ENCODE data around the gene INPP4B.
"Not testable (repeated sequence)": the region's sequence is repeated elsewhere in the genome, so short reads cannot be mapped to it uniquely, and the experiment has no call there.

The INPP4B gene

DNA sequence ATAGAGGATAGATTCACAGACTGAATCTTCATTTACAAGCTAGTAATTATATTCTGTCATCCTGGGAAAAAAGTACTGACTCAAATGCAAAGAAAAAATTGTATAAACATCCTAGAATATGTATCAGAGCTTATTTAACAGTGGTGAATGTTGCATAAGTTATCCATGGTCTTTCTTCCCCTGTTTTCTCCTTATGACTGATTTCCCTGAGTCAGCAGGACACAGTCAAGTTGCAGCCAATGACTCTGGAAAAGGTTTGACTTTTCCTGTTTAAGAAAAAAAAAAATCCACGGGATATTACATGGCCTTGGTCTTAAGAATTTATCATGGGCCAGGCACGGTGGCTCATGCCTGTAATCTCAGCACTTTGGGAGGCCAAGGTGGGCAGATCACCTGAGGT is 36.5 kb downstream of the INPP4B start:
- Mint-ChIP-seq H3K27me3 (no peaks in the 10 kb centered on the region), H3K9me3 (no peaks in the 10 kb centered on the region), H3K4me1 (peaks cover 7% of the 10 kb centered on the region), H3K4me3 (no peak overlapping the region), H3K27ac (no peak overlapping the region)
- ATAC-seq: no peak
- DNase-seq: no peak

DNA sequence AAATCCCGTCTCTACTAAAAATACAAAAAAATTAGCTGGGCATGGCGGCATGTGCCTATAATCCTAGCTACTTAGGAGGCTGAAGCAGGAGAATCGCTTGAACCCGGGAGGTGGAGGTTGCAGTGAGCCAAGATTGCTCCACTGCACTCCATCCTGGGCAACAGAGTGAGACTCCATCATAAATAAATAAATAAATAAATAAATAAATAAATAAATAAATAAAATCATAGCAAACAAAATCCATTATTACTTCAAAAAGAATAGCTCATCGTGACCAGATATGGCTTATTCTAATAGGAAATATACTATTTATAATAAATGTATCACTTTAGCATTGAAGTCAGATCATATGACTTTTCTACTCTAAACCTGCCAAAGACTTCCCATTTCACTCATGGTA is 42.2 kb downstream of the INPP4B start:
- H3K9me3 Mint-ChIP-seq, ATAC-seq, H3K4me3 Mint-ChIP-seq, DNase-seq, H3K27ac Mint-ChIP-seq, H3K27me3 Mint-ChIP-seq: not testable (repeated sequence)
- H3K4me1 Mint-ChIP-seq: peaks cover 18% of the 10 kb centered on the region

DNA sequence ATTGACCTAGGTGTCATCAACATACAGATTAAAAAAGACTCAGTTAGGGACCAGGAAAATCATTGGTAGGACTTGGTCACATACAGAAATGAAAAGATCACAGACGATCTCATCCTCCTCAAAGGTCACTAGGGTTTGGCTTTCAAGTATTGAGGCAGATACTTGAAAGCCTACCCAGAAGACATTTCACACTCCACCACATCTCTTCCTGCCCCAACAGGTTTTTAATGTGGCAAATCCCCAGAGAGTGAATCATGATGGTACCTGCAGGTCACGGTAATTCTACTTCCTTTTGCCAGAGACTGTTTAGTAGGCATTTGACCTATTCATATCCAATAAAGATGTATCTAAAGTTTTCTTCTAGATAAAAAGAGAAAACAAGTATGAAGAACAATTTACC is 44.1 kb downstream of the INPP4B start:
- ATAC-seq (peak; percentile 100), DNase-seq (peak; percentile 36 to 63)
- Mint-ChIP-seq H3K4me3 (peak overlapping the region; percentile 34 to 45), H3K9me3 (no peaks in the 10 kb centered on the region), H3K27ac (no peak overlapping the region), H3K27me3 (no peaks in the 10 kb centered on the region), H3K4me1 (peaks cover 18% of the 10 kb centered on the region)

DNA sequence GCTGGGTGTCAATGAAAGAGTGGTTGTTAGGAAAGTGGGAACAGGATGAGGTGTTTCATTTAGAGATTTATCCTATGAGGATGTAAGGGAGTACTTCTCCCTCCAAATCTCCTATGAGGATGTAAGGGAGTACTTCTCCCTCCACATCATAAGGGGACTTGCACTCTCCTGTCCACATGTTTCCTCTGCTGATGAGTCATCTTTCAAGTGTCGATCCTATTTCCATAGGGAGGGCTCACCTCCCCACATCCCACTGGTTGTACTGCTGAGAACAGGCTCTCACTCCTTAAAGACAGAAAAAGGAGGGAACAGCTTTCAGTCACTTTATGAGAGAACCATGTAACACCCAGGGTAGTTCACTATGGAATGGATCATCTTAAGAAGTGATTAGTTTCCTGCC is 65.0 kb downstream of the INPP4B start:
- no peaks in the 10 kb centered on the region for H3K4me1 Mint-ChIP-seq
- no peak for ATAC-seq
- no peaks in the 10 kb centered on the region for H3K9me3 Mint-ChIP-seq
- H3K4me3 Mint-ChIP-seq: no peak overlapping the region
- no peak for DNase-seq
- no peaks in the 10 kb centered on the region for H3K27me3 Mint-ChIP-seq
- no peak overlapping the region for H3K27ac Mint-ChIP-seq

DNA sequence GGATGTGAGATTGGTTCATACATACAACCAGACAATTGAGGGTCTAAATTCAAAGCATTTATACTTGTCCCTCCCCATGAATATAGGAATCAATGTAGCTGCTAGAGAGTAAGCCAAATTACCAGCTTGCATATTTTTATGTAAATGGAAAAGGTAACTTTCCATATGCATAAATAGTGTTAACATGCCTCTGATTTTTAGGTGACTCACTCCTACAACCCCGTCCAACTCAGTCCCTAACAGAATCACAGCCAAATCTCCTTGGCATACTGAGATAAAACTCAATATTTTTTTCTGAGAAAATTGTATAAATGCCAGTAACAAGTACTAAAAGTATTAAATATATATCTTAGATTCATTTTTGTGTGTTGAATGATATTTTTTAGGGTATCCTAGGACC is 67.2 kb downstream of the INPP4B start:
- no peaks in the 10 kb centered on the region for H3K4me1 Mint-ChIP-seq
- ATAC-seq (no peak), DNase-seq (no peak)

DNA sequence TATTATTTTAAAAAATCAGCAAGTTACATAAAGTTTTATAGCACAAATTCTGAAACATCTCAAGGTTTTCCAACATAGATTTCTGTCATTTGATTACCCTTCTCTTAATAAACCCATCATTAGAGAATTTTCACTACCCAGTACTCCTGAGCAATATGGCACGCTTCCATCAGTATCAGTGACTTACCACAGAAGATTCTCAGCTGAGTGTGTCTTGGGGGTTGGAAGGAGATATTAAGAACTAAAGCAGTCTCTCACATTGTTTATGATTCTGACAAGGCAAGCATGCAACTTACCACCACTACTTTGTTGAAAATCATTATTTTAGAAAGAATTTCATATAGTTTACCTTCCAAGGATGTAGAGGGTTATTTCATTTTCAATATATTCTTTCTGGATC is 67.7 kb downstream of the INPP4B start:
- Mint-ChIP-seq H3K27ac (no peak overlapping the region), H3K27me3 (no peaks in the 10 kb centered on the region), H3K4me1 (no peaks in the 10 kb centered on the region), H3K9me3 (no peaks in the 10 kb centered on the region), H3K4me3 (no peak overlapping the region)
- no peak for DNase-seq
- ATAC-seq: no peak

More for the DNA sequence above, 67.2 kb downstream of the INPP4B start:
- H3K27ac Mint-ChIP-seq: no peak overlapping the region
- no peaks in the 10 kb centered on the region for H3K9me3 Mint-ChIP-seq
- H3K27me3 Mint-ChIP-seq: no peaks in the 10 kb centered on the region
- H3K4me3 Mint-ChIP-seq: no peak overlapping the region

DNA sequence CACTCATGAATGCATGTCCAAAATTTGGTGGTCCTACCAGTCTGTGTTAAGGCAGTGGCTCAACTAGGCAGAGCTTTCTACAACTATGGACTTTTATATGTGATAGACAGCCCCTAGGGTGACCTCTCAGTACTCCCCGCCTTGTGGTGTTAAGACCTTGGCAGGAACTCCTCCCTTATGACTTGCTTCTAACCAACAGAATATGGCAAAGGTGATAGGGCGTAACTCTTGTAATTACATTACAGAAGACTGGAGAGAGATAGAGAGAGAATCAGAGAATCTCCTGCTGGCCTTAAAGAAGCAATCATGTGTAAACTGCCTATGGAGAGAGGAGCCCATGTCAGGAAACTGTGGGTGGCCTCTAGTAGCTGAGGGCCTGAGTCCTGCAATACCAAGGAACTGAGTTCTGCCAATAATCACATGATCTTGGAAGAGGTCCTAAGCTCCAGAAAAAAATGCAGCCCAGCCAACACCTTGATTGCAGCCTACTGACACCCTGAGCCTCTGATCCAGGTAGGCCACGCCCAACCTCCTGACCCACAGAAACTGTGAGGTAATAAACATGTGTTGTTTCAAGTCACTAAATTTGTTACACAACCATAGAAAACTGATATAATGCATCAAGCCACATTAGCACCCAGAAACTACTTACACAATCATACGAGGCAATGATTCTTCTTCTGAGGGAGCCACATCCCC is 68.9 kb downstream of the INPP4B start:
- Mint-ChIP-seq H3K4me1 (no peaks in the 10 kb centered on the region), H3K27me3 (no peaks in the 10 kb centered on the region), H3K4me3 (no peak overlapping the region), H3K9me3 (no peaks in the 10 kb centered on the region), H3K27ac (no peak overlapping the region)
- no peak for DNase-seq
- no peak for ATAC-seq

DNA sequence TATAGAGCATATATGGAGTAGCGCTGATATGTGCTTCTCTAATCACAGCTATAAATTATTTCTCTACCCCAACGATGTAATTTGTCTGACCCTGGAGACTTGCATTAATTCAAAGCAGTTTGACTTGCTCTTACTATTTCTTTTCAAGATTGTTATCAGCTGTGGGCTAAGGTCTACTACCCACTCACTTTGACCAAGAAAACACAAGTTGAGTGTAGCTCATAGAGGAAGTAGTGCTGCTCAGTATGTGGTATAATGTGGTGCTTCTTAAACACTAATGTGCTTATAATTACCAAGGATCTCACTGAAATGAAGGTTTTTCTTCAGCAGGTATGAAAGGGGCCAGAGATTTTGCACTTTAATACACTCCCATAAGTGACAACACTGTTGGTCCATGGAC is 70.1 kb downstream of the INPP4B start:
- DNase-seq: no peak
- H3K27ac Mint-ChIP-seq: no peak overlapping the region
- H3K9me3 Mint-ChIP-seq: no peaks in the 10 kb centered on the region
- ATAC-seq: no peak
- no peaks in the 10 kb centered on the region for H3K27me3 Mint-ChIP-seq
- no peaks in the 10 kb centered on the region for H3K4me1 Mint-ChIP-seq
- no peak overlapping the region for H3K4me3 Mint-ChIP-seq

DNA sequence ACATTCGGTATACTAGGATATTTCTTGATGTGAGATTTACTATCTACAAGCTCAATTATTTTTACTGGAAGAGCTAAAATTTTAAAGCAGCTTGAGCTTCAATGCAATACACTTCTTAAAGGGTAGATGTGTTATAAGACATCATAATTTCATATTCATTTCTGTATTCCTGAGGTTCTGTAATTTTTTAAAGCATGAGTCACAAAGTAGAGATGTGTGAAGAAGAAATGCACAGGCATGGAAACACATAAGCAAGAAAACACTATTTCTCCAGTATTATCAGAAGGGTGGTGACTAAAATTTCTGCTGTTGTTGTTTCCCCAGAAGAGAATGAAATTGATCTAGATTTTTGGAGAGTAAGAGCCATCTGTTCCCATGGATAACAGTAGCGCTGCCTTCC is 72.6 kb downstream of the INPP4B start:
- DNase-seq (no peak), ATAC-seq (no peak)
- no peaks in the 10 kb centered on the region for H3K4me1 Mint-ChIP-seq
- H3K4me3 Mint-ChIP-seq: no peak overlapping the region
- H3K9me3 Mint-ChIP-seq: no peaks in the 10 kb centered on the region
- no peaks in the 10 kb centered on the region for H3K27me3 Mint-ChIP-seq
- no peak overlapping the region for H3K27ac Mint-ChIP-seq

DNA sequence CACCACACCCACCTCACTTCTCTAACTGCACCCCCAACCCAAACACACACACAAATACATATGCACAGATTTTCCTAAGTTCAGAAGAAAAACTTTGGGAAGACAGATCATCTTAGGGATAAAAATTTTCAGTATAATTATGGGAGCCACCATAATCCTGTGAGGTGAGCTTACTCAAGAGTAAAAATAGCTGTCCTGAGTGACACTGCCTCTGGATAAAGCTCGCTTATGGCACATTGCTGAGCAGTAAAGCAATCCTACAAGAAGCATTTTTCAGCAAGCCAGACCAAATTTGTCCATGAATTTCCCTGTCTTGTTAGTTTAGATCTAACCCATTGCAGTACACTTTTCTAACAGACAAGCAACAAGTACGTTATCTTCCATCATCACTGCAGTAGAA is 83.8 kb downstream of the INPP4B start:
- DNase-seq: no peak

DNA sequence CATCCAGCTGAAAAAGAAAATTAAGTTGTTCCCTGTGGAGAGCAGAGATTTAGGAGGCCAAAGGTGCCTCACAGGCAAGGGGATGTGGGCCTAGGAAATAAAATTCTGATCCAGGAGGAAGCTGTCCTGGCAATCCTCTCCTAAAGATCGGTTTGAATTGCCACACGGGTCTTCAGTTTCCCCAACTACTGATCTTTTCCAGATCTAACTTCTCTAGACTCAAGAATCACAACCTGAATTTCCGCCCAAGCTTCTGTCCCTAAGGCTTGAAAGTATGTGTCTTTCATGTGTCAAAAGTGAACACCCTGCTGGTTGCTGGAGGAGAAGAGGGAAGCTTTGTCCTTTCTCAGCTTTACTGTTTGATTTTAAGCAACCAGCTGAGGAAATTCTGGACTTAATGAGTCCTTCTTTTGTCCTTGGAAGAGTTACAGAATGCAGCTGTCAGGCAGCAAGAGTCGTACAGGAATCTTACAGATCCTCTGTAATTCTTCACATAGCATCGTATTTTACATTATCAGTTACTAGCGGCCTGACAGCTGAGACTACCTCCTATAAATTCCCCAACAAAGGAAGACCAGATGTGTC is 93.8 kb downstream of the INPP4B start:
- no peak overlapping the region for H3K27ac Mint-ChIP-seq
- DNase-seq (no peak), ATAC-seq (no peak)
- H3K4me3 Mint-ChIP-seq: no peak overlapping the region
- no peaks in the 10 kb centered on the region for H3K9me3 Mint-ChIP-seq
- no peaks in the 10 kb centered on the region for H3K4me1 Mint-ChIP-seq
- H3K27me3 Mint-ChIP-seq: no peaks in the 10 kb centered on the region

More for the DNA sequence above, 83.8 kb downstream of the INPP4B start:
- Mint-ChIP-seq H3K27me3 (peaks cover 7% of the 10 kb centered on the region), H3K4me1 (no peaks in the 10 kb centered on the region), H3K4me3 (no peak overlapping the region), H3K27ac (no peak overlapping the region), H3K9me3 (peaks cover 0 to 12% of the 10 kb centered on the region in 2 donors)
- ATAC-seq: no peak

DNA sequence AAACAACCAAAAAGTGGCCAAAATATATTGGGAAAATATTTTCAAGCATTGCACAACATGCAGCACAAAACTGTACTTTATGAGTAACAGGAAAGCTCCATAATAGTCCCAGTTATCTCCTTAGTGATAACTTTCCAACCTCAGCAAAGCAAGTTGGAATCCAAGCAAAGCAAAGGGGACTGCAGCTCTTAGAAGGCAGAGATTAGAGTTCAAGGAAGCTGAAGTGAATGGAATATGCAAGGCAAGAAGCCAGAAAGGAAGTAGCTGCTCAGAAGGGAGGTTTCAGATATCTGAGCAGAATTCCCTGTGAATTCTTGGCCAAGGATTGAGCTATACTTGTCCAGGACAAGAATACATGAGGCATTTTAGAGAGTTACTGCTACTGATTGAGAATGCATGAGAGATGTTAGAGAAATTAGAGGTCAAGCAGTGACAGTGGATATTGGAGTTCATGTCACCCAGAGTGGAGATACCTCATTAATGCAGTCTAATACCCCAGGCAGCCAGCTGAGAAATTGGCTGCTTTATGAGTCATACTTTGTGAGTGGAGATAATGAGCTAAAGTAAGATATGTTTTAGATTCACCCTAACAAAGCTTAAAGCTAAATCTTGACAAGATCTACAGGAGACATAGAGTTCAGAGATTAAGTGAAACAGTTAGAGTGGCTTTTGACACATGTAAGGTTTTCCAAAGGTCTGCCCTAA is 102.8 kb downstream of the INPP4B start:
- Mint-ChIP-seq H3K4me3 (no peak overlapping the region), H3K9me3 (peaks cover 10 to 29% of the 10 kb centered on the region in 2 donors)
- no peak for ATAC-seq

DNA sequence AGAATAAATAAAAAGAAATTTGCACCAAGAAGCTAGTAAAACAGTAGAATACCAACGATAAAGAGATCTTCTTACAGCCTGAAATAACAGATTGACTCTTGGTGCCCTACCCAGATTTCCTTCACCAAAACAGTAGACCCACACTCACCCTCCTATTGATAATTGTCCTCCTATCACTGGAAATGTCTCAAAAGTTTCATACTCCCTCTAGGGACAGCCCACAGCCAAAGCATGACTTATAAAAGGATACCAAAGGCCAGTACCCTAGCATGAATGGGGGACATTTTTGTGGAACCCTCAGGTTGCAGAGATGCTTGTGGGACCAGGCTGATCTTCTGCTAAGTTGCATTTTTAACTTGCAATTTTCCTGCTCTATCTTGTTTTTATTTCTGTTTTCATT is 104.1 kb downstream of the INPP4B start:
- DNase-seq: no peak
- no peaks in the 10 kb centered on the region for H3K4me1 Mint-ChIP-seq
- H3K4me3 Mint-ChIP-seq: no peak overlapping the region
- no peak for ATAC-seq
- no peak overlapping the region for H3K27ac Mint-ChIP-seq
- H3K27me3 Mint-ChIP-seq: no peaks in the 10 kb centered on the region
- peaks cover 10 to 29% of the 10 kb centered on the region in 2 donors for H3K9me3 Mint-ChIP-seq

More for the DNA sequence above, 102.8 kb downstream of the INPP4B start:
- no peak for DNase-seq
- H3K4me1 Mint-ChIP-seq: no peaks in the 10 kb centered on the region
- H3K27me3 Mint-ChIP-seq: no peaks in the 10 kb centered on the region
- no peak overlapping the region for H3K27ac Mint-ChIP-seq

DNA sequence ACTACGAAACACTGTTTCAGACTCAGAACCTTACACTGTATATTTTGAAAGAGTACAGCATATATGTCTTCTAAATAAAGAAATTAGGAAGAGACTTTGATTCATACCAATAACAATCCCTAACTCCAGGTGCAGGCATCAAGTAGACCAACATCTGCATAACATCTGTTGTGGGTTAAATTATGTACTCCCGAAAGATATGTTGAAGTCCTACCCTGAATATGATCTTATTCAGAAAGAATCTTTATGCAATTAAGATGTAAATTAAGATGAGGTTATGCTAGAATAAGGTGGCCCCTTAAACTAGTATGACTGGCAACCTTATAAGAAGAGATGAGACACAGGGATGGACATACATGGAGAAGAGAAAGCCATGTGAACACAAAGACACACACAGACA is 117.9 kb downstream of the INPP4B start:
- H3K4me3 Mint-ChIP-seq: no peak overlapping the region
- H3K9me3 Mint-ChIP-seq: no peaks in the 10 kb centered on the region
- DNase-seq (no peak), ATAC-seq (no peak)
- H3K27me3 Mint-ChIP-seq: no peaks in the 10 kb centered on the region
- no peaks in the 10 kb centered on the region for H3K4me1 Mint-ChIP-seq
- H3K27ac Mint-ChIP-seq: no peak overlapping the region

DNA sequence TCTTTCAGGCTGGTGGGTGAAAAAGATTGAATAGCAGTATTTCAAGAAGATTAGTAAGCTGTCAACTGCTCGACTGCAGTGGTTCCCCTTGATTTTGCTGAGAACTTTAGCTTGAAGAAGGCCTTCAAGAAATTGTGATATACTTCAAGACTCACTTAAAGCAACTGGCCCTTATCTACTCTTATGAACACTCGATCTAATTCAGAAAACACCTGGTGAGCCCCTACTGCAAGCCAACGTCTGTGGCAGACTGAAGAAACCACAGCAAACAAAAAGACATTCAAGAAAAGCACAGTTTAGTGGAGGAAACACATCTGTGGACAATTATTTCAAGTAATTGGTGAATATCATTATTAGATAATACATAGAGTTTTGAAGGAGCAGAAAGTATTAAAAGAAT is 119.0 kb downstream of the INPP4B start:
- no peak overlapping the region for H3K4me3 Mint-ChIP-seq
- ATAC-seq (no peak), DNase-seq (no peak)
- no peaks in the 10 kb centered on the region for H3K27me3 Mint-ChIP-seq
- no peaks in the 10 kb centered on the region for H3K4me1 Mint-ChIP-seq
- H3K27ac Mint-ChIP-seq: no peak overlapping the region
- no peaks in the 10 kb centered on the region for H3K9me3 Mint-ChIP-seq

DNA sequence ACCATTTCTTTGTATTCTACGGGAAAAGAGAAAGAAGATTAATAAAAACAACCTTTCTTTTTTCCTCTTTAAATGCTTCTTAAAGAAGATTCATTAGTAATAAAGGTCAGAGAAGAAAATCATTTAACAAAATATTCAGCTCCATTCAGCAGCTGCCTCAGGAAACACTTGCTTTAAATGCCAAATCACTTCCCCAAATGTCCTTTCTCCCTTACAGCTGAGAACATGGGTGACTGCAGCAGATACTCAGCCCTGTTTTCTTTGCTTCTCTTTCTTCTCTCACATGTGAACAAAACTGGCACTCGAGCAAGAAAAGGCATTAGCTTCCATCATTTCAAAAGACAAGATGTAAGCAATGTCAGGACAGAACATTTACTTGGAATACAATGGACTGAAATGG is 120.2 kb downstream of the INPP4B start:
- H3K4me3 Mint-ChIP-seq: no peak overlapping the region
- H3K27ac Mint-ChIP-seq: no peak overlapping the region
- H3K4me1 Mint-ChIP-seq: no peaks in the 10 kb centered on the region
- no peak for ATAC-seq
- no peaks in the 10 kb centered on the region for H3K27me3 Mint-ChIP-seq
- no peak for DNase-seq
- H3K9me3 Mint-ChIP-seq: no peaks in the 10 kb centered on the region
